ENCODE measurements around the gene CDK5.
"Not testable (repeated sequence)": the region's sequence is repeated elsewhere in the genome, so short reads cannot be mapped to it uniquely, and the experiment has no call there.

CDK5 gene

GRCh38 chr7:151056666-151057505, 811 bp downstream of the CDK5 start:
- DNase-seq: no peak

GRCh38 chr7:151056283-151056665, 1.4 kb downstream of the CDK5 start:
- DNase-seq: no peak

GRCh38 chr7:151053751-151054150, 3.9 kb downstream of the CDK5 start:
- no peak for DNase-seq

GRCh38 chr7:151053096-151053495, 4.6 kb downstream of the CDK5 start:
- DNase-seq: no peak

GRCh38 chr7:151051108-151051507, 6.6 kb downstream of the CDK5 start:
- peak; percentile 84 for DNase-seq

DNA sequence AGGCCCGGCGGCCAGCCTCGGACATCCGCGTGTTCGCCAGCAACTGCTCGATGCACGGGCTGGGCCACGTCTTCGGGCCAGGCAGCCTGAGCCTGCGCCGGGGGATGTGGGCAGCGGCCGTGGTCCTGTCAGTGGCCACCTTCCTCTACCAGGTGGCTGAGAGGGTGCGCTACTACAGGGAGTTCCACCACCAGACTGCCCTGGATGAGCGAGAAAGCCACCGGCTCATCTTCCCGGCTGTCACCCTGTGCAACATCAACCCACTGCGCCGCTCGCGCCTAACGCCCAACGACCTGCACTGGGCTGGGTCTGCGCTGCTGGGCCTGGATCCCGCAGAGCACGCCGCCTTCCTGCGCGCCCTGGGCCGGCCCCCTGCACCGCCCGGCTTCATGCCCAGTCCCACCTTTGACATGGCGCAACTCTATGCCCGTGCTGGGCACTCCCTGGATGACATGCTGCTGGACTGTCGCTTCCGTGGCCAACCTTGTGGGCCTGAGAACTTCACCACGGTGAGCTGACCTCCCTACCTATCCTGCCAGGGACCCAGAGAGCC, 8.7 kb downstream of the CDK5 start:
- DNase-seq: no peak

- no peak for DNase-seq
Observed at GRCh38 chr7:151047976-151048815, 9.5 kb downstream of the CDK5 start, which contains the start of gene ASIC3. Gene ASIC3 (plus strand): TSS chr7:151048531. CDS start chr7:151048886, 355 bp downstream.

GRCh38 chr7:151046603-151047573, 10.8 kb downstream of the CDK5 start:
- DNase-seq: peak; percentile 72

GRCh38 chr7:151045967-151046366, 11.7 kb downstream of the CDK5 start:
- DNase-seq: no peak

DNA sequence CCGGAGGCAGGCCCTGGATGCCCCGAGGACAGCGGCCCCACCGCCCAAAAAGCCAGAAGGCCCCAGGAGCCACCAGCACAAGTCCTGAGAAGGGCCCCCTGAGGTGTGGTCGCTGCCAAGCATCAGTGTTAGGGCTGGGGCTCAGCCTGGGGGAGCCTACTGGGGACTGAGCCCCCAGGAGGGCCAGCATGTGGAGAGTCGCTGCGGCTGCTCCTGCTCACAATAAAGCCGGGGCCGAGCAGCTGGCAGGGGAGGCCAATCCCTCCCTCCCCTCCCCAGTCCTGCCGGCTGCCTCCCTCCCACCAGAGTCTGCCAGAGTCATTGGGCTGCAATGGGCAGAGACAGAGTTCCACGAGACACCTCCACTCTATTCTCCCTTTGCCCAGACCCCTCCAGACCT, 12.4 kb downstream of the CDK5 start:
- DNase-seq: no peak

GRCh38 chr7:151043959-151044358, 13.7 kb downstream of the CDK5 start:
- DNase-seq: no peak

GRCh38 chr7:151043449-151043848, 14.2 kb downstream of the CDK5 start:
- DNase-seq: not testable (repeated sequence)

DNA sequence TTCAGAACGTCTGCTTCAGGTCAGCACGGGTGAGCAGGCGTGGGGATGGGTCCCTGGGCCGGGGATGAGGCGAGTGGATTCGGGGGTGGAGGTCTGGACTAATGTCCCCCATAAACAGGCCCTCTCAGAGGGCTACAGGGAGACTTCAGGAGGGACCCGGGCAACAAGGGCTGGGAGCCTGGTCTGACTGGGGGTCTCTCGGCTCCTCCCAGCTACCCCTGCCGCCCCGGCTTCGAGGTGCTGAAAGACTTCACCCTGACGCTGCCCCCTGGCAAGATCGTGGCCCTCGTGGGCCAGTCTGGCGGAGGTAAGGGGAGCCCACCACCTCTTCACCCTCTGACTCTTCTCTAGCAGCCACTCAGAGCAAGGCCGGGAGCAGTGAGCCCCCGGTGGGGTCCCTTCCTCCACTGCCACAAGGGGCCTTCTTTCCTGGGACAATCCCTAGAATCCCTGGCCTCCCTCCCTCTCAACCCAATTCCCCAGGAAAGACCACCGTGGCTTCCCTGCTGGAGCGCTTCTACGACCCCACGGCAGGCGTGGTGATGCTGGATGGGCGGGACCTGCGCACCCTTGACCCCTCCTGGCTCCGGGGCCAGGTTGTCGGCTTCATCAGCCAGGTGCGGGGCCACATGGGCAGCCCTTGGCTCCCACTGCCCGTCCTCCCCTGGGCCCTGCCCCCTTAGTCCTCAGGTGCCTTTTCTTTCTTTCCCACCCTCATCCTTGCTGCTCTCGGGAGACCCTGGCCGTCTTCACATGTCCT, 16.9 kb downstream of the CDK5 start:
- no peak for DNase-seq

GRCh38 chr7:151039850-151040548, 17.7 kb downstream of the CDK5 start:
- no peak for DNase-seq

- DNase-seq: no peak
Observed at GRCh38 chr7:151038951-151039849, 18.5 kb downstream of the CDK5 start.

GRCh38 chr7:151035902-151036301, 21.8 kb downstream of the CDK5 start:
- no peak for DNase-seq

- DNase-seq: no peak
Observed at GRCh38 chr7:151035026-151035717, 22.5 kb downstream of the CDK5 start.

DNA sequence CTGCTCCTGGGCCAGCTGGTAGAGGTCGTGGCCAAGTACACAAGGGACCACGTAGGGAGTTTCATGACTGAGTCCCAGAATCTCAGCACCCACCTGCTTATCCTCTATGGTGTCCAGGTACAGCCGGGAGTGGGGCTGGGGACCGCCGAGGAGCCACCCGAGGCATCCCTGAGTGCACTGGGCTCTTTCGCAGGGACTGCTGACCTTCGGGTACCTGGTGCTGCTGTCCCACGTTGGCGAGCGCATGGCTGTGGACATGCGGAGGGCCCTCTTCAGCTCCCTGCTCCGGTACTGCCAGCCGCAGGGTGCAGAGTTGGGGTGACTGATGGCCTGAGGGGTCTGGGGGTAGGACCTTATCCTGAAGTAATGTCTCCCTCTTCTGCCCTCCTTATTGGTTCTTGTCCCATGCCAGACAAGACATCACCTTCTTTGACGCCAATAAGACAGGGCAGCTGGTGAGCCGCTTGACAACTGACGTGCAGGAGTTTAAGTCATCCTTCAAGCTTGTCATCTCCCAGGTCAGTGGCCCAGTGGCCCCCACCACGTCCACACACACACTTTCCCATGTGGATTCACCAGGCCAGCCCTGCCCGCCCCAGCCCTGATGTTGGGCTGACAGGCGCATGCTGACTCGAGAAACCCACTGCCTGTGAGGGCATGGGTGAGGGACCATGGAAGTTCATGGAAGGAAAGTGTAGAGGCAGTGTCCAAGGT, 23.2 kb downstream of the CDK5 start:
- DNase-seq: no peak

DNA sequence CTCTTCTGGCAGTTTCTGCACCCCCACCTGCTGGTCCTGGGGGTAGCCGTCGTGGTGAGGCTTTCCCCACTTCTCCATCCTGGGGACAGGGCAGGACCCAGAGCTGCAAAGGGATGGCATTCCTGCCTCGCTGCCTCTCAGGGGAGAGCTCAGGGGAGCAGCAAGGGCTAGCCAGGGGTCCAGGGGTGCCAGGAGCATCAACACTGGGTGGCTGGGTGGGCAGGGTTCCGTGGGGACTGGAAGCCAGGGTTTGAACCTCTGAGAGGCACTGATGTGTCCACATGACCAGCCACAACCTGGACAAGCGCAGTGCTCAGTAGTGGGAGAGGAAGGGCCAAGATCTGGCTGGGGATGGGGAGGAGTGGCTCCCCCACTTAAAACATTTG, 23.8 kb downstream of the CDK5 start:
- DNase-seq: no peak
